Stomach (tissue), 4 donors: ENCODE results near the gene GDNF.

Experiments used
- CTCF ChIP-seq, 7 experiments: fragments of 450-650 bp in 4 of 7; fragments of 200-600 bp in 3 of 7; sonication (generic) in 3 of 7; IDR thresholded peaks; one replicate each; pipeline ENCODE4 v1.5.1; 2016 to 2019; ENCODE audit warnings: antibody characterized with exemption in 7 of 7, control low read depth in 2 of 7, mild to moderate bottlenecking in 1 of 7
- POLR2A ChIP-seq, 4 donors: fragments of 450-650 bp; IDR thresholded peaks; one replicate each; pipeline ENCODE4 v1.6.1; 2016; ENCODE audit warnings: antibody characterized with exemption in 4 of 4, control low read depth in 2 of 4, mild to moderate bottlenecking in 1 of 4, moderate library complexity in 1 of 4

- TF ChIP-seq CTCF (IDR thresholded peaks at IDR 0.05) (no peak), POLR2A (IDR thresholded peaks at IDR 0.05) (no peak)
Measured at GRCh38 chr5:37857696-37858095, 17.9 kb upstream of the GDNF start.
